ENCODE results near the gene SPSB1. TPM values are rescaled to one million over a fixed set of nuclear protein-coding genes. Genes with fewer than 3 reads are reported as not detected.
"Not testable (repeated sequence)": the region's sequence is repeated elsewhere in the genome, so short reads cannot be mapped to it uniquely, and the experiment has no call there.

SPSB1 gene
- total RNA-seq, 1 donor from 2014 or later = 60.0 TPM

DNA sequence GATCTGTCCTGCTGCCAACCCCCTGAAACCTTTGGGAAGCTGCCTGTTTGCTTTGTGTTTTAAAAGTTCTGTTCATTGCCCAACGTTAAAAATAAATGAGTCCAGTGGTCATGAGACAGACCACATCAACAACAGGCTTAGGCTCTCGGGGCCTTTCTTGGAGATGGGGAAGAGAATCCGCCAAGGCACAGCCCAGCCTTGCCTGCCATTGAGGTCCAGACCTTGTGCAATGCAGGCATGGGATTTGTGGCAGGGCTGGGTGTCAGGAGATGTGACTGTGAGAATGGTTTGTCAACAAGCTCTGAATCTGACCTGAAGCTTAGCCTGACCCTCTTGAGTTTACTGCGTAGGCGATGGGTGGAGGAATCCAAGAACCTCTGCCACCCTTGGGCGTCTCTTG lies 4.2 kb downstream of the SPSB1 start:
- TF ChIP-seq, protein P1, sequence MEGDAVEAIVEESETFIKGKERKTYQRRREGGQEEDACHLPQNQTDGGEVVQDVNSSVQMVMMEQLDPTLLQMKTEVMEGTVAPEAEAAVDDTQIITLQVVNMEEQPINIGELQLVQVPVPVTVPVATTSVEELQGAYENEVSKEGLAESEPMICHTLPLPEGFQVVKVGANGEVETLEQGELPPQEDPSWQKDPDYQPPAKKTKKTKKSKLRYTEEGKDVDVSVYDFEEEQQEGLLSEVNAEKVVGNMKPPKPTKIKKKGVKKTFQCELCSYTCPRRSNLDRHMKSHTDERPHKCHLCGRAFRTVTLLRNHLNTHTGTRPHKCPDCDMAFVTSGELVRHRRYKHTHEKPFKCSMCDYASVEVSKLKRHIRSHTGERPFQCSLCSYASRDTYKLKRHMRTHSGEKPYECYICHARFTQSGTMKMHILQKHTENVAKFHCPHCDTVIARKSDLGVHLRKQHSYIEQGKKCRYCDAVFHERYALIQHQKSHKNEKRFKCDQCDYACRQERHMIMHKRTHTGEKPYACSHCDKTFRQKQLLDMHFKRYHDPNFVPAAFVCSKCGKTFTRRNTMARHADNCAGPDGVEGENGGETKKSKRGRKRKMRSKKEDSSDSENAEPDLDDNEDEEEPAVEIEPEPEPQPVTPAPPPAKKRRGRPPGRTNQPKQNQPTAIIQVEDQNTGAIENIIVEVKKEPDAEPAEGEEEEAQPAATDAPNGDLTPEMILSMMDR (IDR thresholded peaks at IDR 0.05; ENCODE audit: insufficient read depth, low read length, poor library complexity, severe bottlenecking) = no peak
- no peaks in the 10 kb centered on the region for H3K36me3 ChIP-seq (ENCODE audit: control insufficient read depth, insufficient read depth, low read length)

DNA sequence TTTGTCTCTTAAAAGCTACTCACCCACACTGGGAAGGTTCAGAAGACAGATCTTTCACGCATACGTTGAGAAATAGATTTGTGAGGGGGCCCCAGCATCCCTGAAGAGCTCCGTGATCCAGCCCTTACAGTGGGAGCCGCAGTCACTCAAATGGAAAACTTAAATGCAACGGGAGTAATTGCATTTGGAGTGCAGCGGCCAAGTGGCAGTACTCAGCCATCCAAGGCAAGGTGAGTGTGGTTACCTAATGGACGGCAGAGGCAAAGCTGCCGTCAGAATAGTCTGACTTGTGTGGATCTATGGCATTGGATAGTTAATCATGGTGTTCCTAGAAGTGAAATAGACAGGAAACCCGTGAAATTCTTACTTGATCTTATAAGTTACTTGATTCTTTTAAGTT lies 5.1 kb downstream of the SPSB1 start:
- no peak for DNase-seq (ENCODE audit: low read depth)
- Histone ChIP-seq H3K36me3 (ENCODE audit: control insufficient read depth, insufficient read depth, low read length) (no peaks in the 10 kb centered on the region), H3K4me3 (ENCODE audit: low read depth, low read length) (no peak overlapping the region), H3K27me3 (ENCODE audit: control insufficient read depth, insufficient read depth, low read length) (no peaks in the 10 kb centered on the region)
- TF ChIP-seq, protein P1 (IDR thresholded peaks at IDR 0.05; ENCODE audit: insufficient read depth, low read length, poor library complexity, severe bottlenecking) = no peak

More for the DNA sequence above, 4.2 kb downstream of the SPSB1 start:
- Histone ChIP-seq H3K4me3 (ENCODE audit: low read depth, low read length) (no peak overlapping the region), H3K27me3 (ENCODE audit: control insufficient read depth, insufficient read depth, low read length) (no peaks in the 10 kb centered on the region)
- no peak for DNase-seq (ENCODE audit: low read depth)

DNA sequence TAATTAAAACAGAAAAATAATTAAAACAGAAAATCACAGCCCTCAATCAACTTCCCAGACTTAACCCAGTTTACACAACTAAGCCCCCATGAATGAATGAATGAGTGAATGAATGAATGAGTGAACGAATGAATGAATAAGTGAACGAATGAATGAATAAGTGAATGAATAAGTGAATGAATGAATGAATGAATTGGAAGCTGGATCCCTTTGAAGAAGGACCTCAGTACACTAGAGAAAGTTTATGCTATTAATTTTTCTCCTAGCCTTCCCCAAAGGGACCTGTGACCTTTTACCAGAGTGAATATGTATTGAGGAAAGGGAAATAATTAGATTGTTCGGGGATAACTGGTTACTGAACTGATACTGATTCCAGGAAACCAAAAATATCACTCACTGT lies 5.6 kb downstream of the SPSB1 start:
- no peaks in the 10 kb centered on the region for H3K27me3 ChIP-seq (ENCODE audit: control insufficient read depth, insufficient read depth, low read length)
- DNase-seq (ENCODE audit: low read depth) = no peak
- TF ChIP-seq, protein P1 (IDR thresholded peaks at IDR 0.05; ENCODE audit: insufficient read depth, low read length, poor library complexity, severe bottlenecking) = no peak
- H3K36me3 ChIP-seq (ENCODE audit: control insufficient read depth, insufficient read depth, low read length) = no peaks in the 10 kb centered on the region
- no peak overlapping the region for H3K4me3 ChIP-seq (ENCODE audit: low read depth, low read length)

DNA sequence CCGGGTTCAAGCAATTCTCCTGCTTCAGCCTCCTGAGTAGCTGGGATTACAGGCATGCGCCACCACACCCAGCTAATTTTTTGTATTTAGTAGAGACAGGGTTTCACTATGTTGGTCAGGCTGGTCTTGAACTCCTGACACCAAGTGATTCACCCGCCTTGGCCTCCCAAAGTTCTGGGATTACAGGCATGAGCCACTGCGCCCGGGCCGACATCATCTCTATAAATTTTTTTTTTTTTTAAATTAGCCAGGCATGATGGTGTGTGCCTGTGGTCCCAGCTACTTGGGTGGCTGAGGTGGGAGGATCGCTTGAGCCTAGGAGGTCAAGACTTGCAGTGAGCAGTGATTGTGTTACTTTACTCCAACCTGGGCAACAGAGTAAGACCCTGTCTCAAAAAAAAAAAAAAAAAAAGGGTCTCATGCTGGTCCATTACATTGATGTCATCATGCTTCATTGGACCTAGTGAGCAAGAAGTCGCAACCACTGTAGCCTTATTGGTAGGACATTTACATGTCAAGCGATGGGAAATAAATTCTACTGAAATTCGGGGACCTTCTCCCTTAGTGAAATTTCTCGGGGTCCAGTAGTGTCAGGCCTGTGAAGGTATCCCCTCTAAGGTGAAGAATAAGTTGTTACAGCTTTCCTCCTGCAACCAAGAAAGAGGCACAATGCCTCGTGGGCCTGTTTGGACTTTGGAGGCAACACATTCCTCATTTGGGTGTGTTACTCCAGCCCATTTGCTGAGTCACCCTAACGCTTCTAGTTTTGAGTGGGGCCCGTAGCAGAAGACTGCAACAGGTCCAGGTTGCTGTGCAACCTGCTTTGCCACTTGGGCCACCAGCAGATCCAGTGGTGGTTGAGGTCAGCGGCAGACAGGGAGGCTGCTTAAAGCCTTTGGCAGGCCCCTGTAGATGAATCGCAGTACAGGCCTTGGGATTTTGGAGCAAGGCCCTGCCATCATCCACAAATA lies 7.2 kb downstream of the SPSB1 start:
- H3K4me3 ChIP-seq (ENCODE audit: low read depth, low read length); H3K27me3 ChIP-seq (ENCODE audit: control insufficient read depth, insufficient read depth, low read length); DNase-seq (ENCODE audit: low read depth); H3K36me3 ChIP-seq (ENCODE audit: control insufficient read depth, insufficient read depth, low read length): not testable (repeated sequence)

DNA sequence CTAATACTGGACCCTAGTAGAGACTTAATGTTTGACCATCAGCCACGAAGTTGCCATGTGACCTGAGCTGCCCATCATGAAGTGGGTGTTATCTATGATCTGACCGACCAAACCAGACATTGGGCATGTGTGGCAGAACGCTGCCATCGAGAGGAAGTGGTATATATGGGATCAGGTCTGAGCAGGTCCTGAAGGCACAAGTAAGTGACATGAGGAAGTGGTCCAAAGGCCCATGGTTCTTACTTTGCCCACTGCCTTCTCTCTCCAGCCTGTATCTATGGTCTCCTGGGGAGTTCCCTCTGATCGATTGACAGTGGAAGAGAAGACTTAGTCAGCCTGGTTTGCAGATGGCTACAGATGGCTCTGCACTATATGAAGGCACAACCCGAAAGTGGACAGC lies 7.9 kb downstream of the SPSB1 start:
- Histone ChIP-seq H3K36me3 (ENCODE audit: control insufficient read depth, insufficient read depth, low read length) (no peaks in the 10 kb centered on the region), H3K27me3 (ENCODE audit: control insufficient read depth, insufficient read depth, low read length) (no peaks in the 10 kb centered on the region), H3K4me3 (ENCODE audit: low read depth, low read length) (no peak overlapping the region)
- TF ChIP-seq, protein P1 (IDR thresholded peaks at IDR 0.05; ENCODE audit: insufficient read depth, low read length, poor library complexity, severe bottlenecking) = no peak
- no peak for DNase-seq (ENCODE audit: low read depth)

DNA sequence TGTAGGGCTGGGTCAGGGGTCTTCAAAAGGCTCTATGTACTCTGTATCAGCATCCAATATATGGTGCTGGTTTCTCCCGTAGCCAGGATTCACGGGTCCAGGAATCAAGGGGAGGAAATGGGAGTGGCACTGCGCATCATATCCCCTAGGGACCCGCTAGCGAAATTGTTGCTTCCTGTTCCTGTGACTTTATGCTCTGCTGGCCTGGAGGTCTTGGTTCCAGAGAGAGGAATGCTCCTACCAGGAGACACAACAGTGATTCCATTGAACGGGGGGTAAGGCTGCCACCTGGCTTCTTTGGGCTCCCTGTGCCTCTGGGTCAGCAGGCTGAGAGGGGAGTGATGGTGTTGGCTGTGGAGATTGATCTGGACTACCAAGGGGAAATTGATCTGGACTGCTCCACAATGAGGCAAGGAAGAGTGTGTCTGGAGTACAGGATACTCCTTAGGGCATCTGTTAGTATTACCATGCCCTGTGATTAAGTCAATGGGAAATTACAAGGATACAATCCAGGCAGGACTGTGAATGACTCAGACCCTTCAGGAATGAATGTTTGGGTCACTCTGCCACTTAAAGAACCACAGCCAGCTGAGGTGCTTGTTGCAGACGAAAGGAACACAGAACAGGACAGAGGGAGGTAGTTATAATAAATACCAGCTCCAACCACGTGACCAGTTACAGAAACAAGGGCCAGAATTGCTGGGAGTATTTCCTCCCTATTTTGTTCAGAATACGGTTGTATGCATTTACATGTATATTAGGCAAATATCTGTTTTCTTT lies 10.2 kb downstream of the SPSB1 start:
- no peaks in the 10 kb centered on the region for H3K36me3 ChIP-seq (ENCODE audit: control insufficient read depth, insufficient read depth, low read length)
- H3K4me3 ChIP-seq (ENCODE audit: low read depth, low read length) = no peak overlapping the region
- TF ChIP-seq, protein P1 (IDR thresholded peaks at IDR 0.05; ENCODE audit: insufficient read depth, low read length, poor library complexity, severe bottlenecking) = no peak
- H3K27me3 ChIP-seq (ENCODE audit: control insufficient read depth, insufficient read depth, low read length) = no peaks in the 10 kb centered on the region
- DNase-seq (ENCODE audit: low read depth) = peak; percentile 97

Measured in kidney epithelial cell (primary cell).